Lower leg skin (tissue), 3 donors: ENCODE results near the gene DUSP6.

Experiments used
- POLR2A ChIP-seq, 2 donors: fragments of 450-650 bp; IDR thresholded peaks; one replicate each; pipeline ENCODE4 v1.6.1; 2016 to 2017; ENCODE audit warnings: antibody characterized with exemption in 2 of 2, mild to moderate bottlenecking in 1 of 2, moderate library complexity in 1 of 2
- TF ChIP-seq, protein P1 (sequence below), 3 donors: fragments of 450-650 bp; IDR thresholded peaks; one replicate each; pipeline ENCODE4 v1.5.1; 2016; ENCODE audit warnings: antibody characterized with exemption in 3 of 3, mild to moderate bottlenecking in 3 of 3, moderate library complexity in 2 of 3

DNA sequence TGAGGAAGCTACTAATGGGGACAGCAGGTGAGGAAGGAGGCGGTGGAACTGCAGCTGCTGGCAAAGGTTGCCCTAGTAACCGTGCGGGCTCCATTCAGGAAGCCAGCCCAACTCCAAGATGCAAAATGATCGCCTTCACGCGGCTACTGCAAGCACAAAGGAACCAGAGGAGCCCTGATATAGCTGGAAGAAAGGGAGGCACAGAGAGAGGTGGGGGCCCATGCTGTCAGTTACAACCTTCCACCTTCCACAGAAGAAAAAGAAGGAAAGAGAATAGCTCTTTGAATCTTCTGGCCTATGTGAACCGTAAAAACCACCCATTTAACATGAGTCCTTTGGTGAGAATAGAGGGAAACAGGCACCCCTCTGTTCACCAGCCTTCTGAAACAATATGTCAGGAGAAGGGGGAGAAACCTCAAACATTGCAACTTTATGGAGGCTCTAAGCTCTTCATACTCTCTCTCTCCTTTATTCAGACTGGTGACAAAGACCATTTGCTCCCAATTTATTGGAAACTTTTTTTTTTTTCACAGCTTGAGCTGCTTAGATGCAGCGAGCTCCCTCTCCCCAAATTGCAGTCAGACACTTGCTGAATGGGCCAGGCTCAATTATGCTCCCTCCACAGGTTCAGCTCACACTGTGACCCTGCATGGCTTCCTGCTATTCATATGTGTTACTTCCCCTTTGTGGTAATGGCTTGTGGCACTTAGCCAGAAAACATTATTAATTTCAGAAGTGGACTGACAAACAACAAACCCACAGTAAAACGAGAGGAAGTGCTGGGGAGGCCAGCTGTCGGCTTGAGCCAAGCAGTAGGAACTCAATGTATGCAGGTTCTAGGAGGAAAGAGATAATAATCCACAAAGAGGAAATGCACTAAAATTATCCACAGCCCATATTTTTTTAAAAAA lies 6.2 kb downstream of the DUSP6 start:
- TF ChIP-seq, protein P1, sequence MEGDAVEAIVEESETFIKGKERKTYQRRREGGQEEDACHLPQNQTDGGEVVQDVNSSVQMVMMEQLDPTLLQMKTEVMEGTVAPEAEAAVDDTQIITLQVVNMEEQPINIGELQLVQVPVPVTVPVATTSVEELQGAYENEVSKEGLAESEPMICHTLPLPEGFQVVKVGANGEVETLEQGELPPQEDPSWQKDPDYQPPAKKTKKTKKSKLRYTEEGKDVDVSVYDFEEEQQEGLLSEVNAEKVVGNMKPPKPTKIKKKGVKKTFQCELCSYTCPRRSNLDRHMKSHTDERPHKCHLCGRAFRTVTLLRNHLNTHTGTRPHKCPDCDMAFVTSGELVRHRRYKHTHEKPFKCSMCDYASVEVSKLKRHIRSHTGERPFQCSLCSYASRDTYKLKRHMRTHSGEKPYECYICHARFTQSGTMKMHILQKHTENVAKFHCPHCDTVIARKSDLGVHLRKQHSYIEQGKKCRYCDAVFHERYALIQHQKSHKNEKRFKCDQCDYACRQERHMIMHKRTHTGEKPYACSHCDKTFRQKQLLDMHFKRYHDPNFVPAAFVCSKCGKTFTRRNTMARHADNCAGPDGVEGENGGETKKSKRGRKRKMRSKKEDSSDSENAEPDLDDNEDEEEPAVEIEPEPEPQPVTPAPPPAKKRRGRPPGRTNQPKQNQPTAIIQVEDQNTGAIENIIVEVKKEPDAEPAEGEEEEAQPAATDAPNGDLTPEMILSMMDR (IDR thresholded peaks at IDR 0.05), result no peak
- TF ChIP-seq POLR2A (IDR thresholded peaks at IDR 0.05), result no peak
